Measurements from ENCODE around the gene PSME2.

Gene PSME2

DNA sequence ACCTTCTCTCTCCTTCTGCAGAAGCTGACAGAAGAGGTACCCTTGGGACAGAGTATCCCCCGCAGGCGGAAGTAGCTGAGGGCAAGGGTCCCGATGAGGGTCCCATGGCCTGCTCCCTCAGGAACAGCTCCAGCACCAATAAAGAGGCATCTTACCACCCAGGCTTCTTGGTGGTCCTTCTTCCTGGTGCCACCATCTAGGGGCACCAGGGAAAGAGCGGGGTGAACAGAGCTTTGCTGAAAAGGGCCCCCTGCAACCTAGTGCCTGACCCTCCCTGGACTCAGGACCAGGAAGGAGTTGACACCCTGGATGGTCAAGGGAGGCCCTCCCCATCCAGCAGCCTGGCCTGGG lies 14.1 kb upstream of the PSME2 start:
- H3K27ac ChIP-seq, result peak overlapping the region; percentile 64

GRCh38 chr14:24159777-24160498 lies 13.5 kb upstream of the PSME2 start:
- H3K27ac ChIP-seq, result peak overlapping the region; percentile 64
- no peak for TF ChIP-seq ZFX (IDR thresholded peaks at IDR 0.05; ENCODE audit: borderline replicate concordance)
- TF ChIP-seq, protein P1, sequence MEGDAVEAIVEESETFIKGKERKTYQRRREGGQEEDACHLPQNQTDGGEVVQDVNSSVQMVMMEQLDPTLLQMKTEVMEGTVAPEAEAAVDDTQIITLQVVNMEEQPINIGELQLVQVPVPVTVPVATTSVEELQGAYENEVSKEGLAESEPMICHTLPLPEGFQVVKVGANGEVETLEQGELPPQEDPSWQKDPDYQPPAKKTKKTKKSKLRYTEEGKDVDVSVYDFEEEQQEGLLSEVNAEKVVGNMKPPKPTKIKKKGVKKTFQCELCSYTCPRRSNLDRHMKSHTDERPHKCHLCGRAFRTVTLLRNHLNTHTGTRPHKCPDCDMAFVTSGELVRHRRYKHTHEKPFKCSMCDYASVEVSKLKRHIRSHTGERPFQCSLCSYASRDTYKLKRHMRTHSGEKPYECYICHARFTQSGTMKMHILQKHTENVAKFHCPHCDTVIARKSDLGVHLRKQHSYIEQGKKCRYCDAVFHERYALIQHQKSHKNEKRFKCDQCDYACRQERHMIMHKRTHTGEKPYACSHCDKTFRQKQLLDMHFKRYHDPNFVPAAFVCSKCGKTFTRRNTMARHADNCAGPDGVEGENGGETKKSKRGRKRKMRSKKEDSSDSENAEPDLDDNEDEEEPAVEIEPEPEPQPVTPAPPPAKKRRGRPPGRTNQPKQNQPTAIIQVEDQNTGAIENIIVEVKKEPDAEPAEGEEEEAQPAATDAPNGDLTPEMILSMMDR (IDR thresholded peaks at IDR 0.05), result no peak

More for the DNA sequence above, 14.1 kb upstream of the PSME2 start:
- no peak for TF ChIP-seq ZFX (IDR thresholded peaks at IDR 0.05; ENCODE audit: borderline replicate concordance)
- TF ChIP-seq, protein P1 (IDR thresholded peaks at IDR 0.05), result no peak

DNA sequence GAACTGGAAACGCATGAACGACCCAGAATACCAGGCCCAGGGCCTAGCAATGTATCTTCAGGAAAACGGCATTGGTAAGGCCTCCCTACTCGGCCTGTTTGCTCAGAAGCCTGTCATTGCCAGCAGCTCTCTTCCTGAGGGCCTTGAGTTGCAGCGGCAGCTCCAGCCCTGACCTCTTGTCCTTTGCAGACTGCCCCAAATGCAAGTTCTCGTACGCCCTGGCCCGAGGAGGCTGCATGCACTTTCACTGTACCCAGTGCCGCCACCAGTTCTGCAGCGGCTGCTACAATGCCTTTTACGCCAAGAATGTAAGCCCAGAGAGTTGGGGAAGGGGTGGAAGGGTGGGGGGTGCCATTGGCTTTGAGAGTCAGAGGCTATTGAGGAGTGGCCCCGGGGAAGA lies 10.9 kb upstream of the PSME2 start:
- no peak overlapping the region for H3K27ac ChIP-seq
- TF ChIP-seq, protein P1 (IDR thresholded peaks at IDR 0.05), result no peak
- TF ChIP-seq ZFX (IDR thresholded peaks at IDR 0.05; ENCODE audit: borderline replicate concordance), result no peak

DNA sequence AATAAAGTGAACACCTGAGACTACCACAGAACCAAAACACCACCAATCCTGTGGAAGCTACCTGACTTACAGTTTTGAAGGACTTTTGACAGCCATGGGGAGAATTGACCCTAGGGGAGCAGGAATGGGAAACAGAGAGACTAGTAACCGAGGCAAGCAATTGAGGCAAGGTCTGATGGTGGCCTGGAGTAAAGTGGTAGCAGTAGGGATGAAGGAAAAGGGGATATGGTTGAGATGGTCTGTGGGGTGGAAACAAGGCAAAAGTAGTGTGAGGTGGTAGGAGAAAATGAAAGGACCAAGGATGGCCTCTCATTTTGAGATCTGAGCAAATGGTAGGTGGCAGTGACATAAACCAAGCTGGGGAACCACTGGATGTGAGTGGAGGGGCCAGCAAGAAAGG lies 10.4 kb upstream of the PSME2 start:
- H3K27ac ChIP-seq, result no peak overlapping the region
- TF ChIP-seq, protein P1 (IDR thresholded peaks at IDR 0.05), result no peak
- no peak for TF ChIP-seq ZFX (IDR thresholded peaks at IDR 0.05; ENCODE audit: borderline replicate concordance)

DNA sequence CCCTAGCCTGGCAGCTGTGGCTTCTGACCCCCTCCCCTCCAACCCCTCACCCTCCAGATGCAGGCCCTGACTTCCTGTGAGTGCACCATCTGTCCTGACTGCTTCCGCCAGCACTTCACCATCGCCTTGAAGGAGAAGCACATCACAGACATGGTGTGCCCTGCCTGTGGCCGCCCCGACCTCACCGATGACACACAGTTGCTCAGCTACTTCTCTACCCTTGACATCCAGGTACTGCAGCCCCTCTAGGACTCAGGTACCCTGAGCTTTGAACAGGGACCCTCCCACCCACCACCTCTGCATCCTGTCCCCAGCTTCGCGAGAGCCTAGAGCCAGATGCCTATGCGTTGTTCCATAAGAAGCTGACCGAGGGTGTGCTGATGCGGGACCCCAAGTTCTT lies 8.7 kb upstream of the PSME2 start:
- H3K27ac ChIP-seq, result no peak overlapping the region
- TF ChIP-seq, protein P1 (IDR thresholded peaks at IDR 0.05), result no peak
- TF ChIP-seq ZFX (IDR thresholded peaks at IDR 0.05; ENCODE audit: borderline replicate concordance), result no peak

- no peak overlapping the region for H3K27ac ChIP-seq
- TF ChIP-seq, protein P1 (IDR thresholded peaks at IDR 0.05), result no peak
- TF ChIP-seq ZFX (IDR thresholded peaks at IDR 0.05; ENCODE audit: borderline replicate concordance), result no peak
These were observed 5.1 kb upstream of the PSME2 start for GRCh38 chr14:24151404-24152080.

DNA sequence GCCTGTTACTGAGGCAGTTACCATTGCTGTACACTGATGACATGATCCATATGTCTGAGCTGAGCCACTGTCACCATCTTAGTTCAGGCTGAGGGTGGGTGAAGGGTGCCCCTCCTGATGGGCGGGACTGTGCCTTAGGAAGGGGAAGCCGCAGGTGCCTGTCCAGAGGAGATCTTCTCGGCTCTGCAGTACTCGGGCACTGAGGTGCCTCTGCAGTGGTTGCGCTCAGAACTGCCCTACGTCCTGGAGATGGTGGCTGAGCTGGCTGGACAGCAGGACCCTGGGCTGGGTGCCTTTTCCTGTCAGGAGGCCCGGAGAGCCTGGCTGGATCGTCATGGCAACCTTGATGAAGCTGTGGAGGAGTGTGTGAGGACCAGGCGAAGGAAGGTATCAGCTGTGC lies 4.6 kb upstream of the PSME2 start:
- H3K27ac ChIP-seq, result no peak overlapping the region
- TF ChIP-seq ZFX (IDR thresholded peaks at IDR 0.05; ENCODE audit: borderline replicate concordance), result no peak
- TF ChIP-seq, protein P1 (IDR thresholded peaks at IDR 0.05), result no peak

Measured in 22Rv1 (cell line).